Eye (tissue), 1 donor: ENCODE data around the gene CHD1.

Source experiments
- DNase-seq: peaks from one replicate; pipeline ENCODE4 v3.0.0-alpha.2; 2015

CHD1 gene

DNA sequence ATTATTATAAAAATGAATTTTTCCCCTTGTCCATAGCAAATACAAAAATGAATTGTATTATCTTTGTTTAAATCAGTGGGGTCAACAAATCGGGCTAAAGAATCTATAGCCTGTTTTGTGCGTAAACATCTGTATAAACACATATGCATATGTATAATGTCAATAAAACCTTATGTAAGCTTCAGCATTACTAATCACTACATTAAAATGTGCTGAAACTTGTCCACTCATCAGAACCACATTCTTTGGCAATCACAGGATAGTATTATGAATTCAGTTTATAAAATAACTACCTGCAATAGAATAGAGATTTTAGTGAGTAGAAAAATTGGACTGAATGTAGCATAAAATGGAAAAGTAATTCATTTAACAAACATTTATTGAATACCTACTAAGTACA, 124.7 kb downstream of the CHD1 start:
- DNase-seq, result no peak
